ENCODE data around the gene TMEM107. TPM values are rescaled to one million over a fixed set of nuclear protein-coding genes. Genes with fewer than 3 reads are reported as not detected.

TMEM107 gene
- total and polyA plus RNA-seq, 10 of the 15 experiments (the other 5 are each of a cell fraction or from before 2014, with no cell fraction given), result 7.9 to 38.7 (median 22.9) TPM

- ChIA-PET CTCF (interaction anchor here (0.6 to 2.3 kb wide), 3 partner anchors 10 to 1999 kb away, joined by 3 to 11 read pairs (median 7); no protein-coding TSS in a partner anchor), POLR2A (interaction anchor here (0.6 to 2.6 kb wide), 8 partner anchors 10 to 553 kb away, joined by 3 to 12 read pairs (median 4); partner anchors contain the start of genes AURKB and BORCS6), RAD21 (ENCODE audit: unreplicated experiment) (interaction anchor here (1.1 to 2.2 kb wide), 4 partner anchors 10 to 132 kb away, joined by 3 to 9 read pairs (median 6); partner anchors contain the start of gene SLC25A35), SMC1A (ENCODE audit: uncharacterized antibody, unreplicated experiment) (interaction anchor here (0.7 to 1.2 kb wide), 4 partner anchors 10 to 56 kb away, joined by 3 to 7 read pairs (median 4); no protein-coding TSS in a partner anchor)
- peaks cover 24% of the 10 kb centered on the region for H3K79me2 ChIP-seq (ENCODE audit: control insufficient read depth, insufficient read depth, low read length)
- FAIRE-seq (no peak), ATAC-seq (peak; percentile 6), DNase-seq (ENCODE audit: low read depth, low spot score) (no peak)
- H3K9me3 ChIP-seq (replicated peaks; ENCODE audit: control insufficient read depth, insufficient read depth, low read length), result no peaks in the 10 kb centered on the region
- H3K36me3 ChIP-seq (ENCODE audit: control insufficient read depth in 2 of 2, insufficient read depth in 2 of 2, low read length in 1 of 2), result peaks cover 0 to 5% of the 10 kb centered on the region in 2 experiments; a peak in 1 of 4 replicates
- intact Hi-C loops (cut with micrococcal nuclease; ENCODE audit: unreplicated experiment), result loop anchor here (5.0 kb wide), 1 partner anchor 101 kb away; no protein-coding TSS in a partner anchor
- H3K4me2 ChIP-seq (ENCODE audit: control insufficient read depth, insufficient read depth), result peak overlapping the region; percentile 95
- peak overlapping the region; percentile 66 for H3K27ac ChIP-seq (ENCODE audit: control insufficient read depth, insufficient read depth)
- no peaks in the 10 kb centered on the region for H3K27me3 ChIP-seq (replicated peaks in 1 of 2; ENCODE audit: control insufficient read depth in 2 of 2, insufficient read depth in 2 of 2, low read length in 1 of 2)
- WGBS (ENCODE audit: insufficient coverage, insufficient replicate concordance, low lambda C conversion rate, missing lambda C conversion rate), result 4% methylated on average over 29 of the region's 55 CpGs
- H2AFZ ChIP-seq (ENCODE audit: control insufficient read depth, low read depth, low read length), result peak overlapping the region; percentile 94
- H3K4me3 ChIP-seq, result peak overlapping the region; percentile 71; the same call in 1 of the 2 replicates
- no peak for TF ChIP-seq POLR2AphosphoS2 (IDR thresholded peaks at IDR 0.05; ENCODE audit: low read depth, low read length)
- no peak for TF ChIP-seq TCF12 (IDR thresholded peaks at IDR 0.05; ENCODE audit: low read depth, low read length)
- no peak for TF ChIP-seq MTA2 (IDR thresholded peaks at IDR 0.05; ENCODE audit: low read depth)
- no peak for TF ChIP-seq NFIC (IDR thresholded peaks at IDR 0.05; ENCODE audit: low read depth, low read length)
- no peak for TF ChIP-seq EP300 (IDR thresholded peaks at IDR 0.05; ENCODE audit: borderline replicate concordance in 1 of 2, control insufficient read depth in 1 of 2, low read depth in 2 of 2, low read length in 2 of 2)
- TF ChIP-seq FOXM1 (IDR thresholded peaks at IDR 0.05; ENCODE audit: low read depth, low read length), result no peak
- no peak for TF ChIP-seq SP1 (IDR thresholded peaks at IDR 0.05; ENCODE audit: low read depth, low read length)
- peak; percentile 81; the same call in 1 of the 2 replicates for TF ChIP-seq HDGF (IDR thresholded peaks at IDR 0.05)
- no peak for TF ChIP-seq ESRRA (IDR thresholded peaks at IDR 0.05; ENCODE audit: low read length)
- peak in 1 of 2 experiments; percentile 74; a peak in 1 of 3 replicates for TF ChIP-seq EGR1 (IDR thresholded peaks at IDR 0.05; ENCODE audit: borderline replicate concordance in 1 of 2, low read depth in 2 of 2, low read length in 2 of 2)
- no peak for TF ChIP-seq PBX3 (IDR thresholded peaks at IDR 0.05; ENCODE audit: insufficient replicate concordance, low read depth, low read length)
- peak; percentile 61 for TF ChIP-seq ZBTB40 (IDR thresholded peaks at IDR 0.05; ENCODE audit: borderline replicate concordance)
- TF ChIP-seq MLLT1 (IDR thresholded peaks at IDR 0.05), result peak; percentile 77; the same call in 1 of the 2 replicates
- TF ChIP-seq NBN (IDR thresholded peaks at IDR 0.05), result peak; percentile 61; the same call in 1 of the 2 replicates
- no peak for TF ChIP-seq ZNF217 (IDR thresholded peaks at IDR 0.05)
- H3K9ac ChIP-seq (ENCODE audit: control insufficient read depth, insufficient read depth, low read length), result peak overlapping the region; percentile 91
- peaks cover 33% of the 10 kb centered on the region for H3K4me1 ChIP-seq (ENCODE audit: control insufficient read depth, insufficient read depth, low read length)
- no TSS peak for BruUV-seq (replicated peaks)
- H4K20me1 ChIP-seq (ENCODE audit: control insufficient read depth, insufficient read depth), result no peaks in the 10 kb centered on the region
- in situ Hi-C loops (cut with MboI), result no loop called here
Observed at GRCh38 chr17:8162997-8163977, 12.9 kb downstream of the TMEM107 start.
